Raji (cell line): ENCODE measurements around the gene CYTH4.

Source experiments
- POLR2A ChIP-seq: IDR thresholded peaks from 2 replicates; pipeline ENCODE4 v1.6.1; 2011; ENCODE audit warnings: low read depth, low read length, control low read depth; ENCODE audit not compliant: insufficient read depth

Gene CYTH4

DNA sequence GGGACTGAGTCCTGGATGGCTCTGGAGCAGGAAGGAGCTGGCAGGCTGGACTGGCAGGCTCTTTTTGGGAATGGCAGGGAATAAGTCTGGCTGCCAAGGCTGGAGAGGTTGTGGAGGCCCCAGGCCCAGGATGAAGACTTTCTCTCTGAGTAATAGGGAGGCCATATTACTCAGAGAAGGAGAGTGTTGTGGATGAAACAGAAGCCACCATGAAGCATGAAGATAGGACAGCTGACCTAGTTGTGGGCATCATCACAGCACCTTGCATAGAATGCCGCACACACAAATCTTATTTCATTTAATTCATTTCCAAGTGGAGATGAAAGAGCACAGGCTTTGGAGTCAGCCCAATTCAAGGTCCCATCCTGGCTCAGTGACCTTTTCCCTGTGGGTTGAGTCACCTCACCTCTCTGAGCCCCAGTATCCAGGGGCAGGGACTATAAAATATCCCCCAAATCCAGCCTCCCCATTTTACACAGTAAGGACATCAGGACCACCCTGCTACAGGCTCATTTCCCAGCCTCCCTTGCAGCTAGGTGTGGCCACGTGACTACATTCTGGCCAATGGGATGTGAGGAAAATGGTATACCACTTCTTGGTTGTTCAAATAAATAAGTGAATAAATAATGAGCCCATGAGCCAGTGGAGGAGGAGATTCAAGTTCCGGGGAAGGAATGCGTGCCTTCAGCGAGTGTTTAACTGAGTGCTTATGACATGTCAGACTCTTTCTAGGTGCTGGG lies 9.4 kb downstream of the CYTH4 start:
- TF ChIP-seq POLR2A = no peak

DNA sequence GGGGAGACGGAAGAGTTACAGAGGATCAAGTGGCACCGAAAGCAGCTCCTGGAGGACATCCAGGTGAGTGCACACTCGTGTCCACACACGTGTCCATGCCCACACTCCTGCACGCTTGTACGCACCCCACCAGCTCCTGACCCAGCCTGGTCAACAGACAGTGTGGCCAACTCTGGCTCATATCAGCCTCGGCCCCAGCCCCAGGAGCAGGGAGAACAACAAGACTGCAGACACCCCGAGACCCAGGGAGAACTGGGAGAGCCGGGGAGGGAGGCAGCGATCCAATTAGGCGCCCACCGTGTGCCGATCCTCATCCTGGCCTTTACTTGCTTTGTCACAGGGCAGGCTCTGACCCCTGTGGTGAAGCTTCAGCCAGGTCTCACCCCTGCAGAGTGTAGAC lies 10.3 kb downstream of the CYTH4 start:
- no peak for TF ChIP-seq POLR2A

DNA sequence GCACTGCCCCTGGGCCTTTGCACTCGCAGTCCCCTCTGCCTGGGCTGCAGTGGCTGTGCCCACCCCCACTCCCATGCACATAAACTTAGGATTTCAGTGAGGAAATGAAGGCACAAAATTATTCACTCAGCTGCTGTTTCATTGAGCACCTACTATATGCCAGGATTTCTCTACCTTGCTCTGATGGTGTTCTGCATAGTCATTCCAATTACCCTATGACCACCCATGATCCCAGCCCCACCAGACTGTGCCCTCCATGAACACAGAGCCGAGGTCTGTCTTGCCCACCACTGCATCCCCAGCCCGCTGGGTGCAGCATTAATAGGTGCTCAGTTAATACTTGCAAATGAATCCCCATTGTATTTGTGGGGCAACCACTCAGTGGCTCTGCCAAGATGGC lies 10.9 kb downstream of the CYTH4 start:
- TF ChIP-seq POLR2A = no peak

DNA sequence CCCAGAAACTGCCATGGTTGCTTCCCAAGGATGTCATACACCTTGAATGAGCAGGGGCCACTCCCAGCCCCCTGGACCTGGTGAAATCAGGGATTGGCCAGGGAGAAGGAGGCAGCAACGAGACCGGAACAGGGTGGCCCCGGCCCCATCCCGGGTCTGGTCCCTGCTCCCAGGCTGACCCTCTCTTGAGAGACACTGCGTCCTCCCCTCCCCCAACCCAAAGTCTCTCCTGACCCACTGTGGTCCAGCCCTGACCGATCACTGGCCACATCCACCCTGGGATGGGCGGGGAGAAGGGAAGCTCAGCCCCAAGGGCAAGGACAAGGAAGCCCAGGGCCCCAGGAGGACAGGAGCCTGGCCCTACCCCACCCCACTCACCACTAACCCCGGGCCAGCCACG lies 12.4 kb downstream of the CYTH4 start:
- TF ChIP-seq POLR2A = no peak

DNA sequence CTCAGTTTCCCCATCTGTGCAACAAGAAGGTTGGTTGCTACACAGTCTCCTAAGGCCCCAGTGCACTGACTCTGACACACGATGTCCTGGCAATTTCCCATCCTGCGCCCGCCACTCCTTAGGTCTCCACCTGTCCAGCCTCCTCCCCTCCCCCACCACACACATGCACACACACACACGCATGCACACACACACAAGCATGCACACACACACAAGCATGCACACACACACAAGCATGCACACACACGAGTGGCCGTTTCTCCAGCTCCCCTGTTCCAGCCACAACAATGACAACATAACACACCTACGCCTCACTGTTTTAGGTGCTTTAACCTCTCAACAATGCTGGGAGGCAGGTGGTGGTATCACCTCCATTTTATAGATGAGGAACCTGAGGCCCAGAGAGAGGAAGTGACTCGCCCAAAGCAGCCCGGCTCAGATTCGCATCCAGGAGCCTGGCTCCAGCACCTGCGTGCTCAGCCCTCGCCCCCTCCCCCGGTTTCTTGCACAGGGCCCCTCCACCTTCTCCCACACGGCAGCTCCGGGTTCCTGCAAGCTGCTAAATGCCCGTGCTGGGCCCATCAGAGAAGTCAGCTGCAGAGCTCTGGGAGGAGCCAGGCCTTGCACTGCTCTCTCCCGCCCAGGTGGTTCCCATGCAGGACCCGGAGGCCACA lies 13.0 kb downstream of the CYTH4 start:
- no peak for TF ChIP-seq POLR2A

DNA sequence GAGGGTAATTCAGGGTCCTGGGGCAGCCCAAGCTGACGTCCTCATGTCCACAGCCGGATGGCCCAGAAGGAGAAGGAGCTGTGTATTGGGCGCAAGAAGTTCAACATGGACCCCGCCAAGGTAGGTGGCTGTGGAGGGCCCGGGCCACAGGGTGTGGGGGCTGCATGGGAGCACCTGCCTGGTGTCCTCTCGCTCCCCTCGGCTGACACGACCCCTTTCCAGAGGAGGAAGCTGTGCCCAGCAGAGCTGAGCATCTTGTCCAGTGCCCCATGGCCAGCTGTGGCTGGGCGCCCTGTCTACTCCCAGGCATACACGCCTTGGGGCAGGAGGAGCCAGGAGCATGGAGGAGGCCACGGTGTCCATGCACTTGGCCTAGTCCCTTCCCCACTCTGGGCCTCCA lies 13.6 kb downstream of the CYTH4 start:
- no peak for TF ChIP-seq POLR2A

DNA sequence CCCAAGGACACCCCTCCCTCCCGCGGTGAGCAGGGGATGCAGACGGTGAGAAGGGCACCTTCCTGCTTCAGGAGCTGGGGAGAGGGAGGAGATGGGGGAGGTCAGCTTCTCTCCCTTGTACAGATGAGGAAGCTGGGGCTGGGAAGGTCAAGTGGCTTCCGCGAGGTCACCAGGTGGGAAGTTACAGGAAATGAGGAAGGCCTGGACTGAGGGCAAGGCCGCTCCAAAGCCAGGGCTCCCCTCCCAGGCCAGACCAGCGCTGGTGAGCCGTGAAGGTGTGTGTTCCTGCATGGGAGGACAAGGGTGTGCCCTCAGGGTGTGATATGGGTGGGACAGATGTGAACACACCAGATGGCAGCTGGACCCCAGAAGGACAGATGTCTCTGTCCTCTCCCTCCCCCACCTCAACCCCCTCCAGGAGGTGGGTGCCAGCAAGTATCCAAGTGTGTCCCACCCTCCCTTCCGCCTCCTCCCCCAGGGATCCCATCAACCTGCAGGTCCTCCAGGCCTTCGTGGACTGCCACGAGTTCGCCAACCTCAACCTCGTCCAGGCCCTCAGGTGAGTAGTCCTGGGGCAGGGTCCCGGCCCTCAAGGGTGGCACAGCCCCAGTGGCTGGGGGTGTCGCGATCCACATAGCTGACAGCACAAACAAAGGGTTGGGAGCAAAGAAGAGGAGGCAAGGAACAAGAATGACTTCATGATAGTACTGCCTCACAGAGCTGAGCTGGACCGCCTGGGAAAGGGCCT lies 16.6 kb downstream of the CYTH4 start:
- no peak for TF ChIP-seq POLR2A

DNA sequence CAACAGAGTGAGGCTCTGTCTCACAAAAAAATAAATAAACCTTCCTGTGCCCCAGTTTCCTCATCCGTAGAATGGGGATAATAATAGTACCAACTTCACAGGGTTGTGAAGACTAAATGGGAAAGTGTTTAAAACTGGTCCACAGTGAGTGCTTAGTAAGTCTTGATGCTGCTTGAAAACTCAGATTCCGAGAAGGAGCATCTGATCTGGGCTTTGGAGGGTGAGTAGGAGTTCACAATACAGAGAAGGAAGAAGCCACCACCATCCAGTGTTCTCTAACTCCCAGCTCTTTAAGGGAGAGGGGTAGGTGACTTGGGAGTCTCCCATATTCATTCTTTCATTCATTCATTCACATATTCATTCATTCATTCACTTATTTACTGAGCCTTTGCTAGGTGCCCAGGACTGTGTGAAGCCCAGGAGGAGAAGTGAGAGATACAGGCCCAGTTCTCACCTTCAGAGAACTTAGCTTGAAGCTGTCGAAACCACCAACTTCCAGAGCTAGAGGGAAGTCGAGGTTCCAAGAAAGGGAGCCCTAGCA lies 17.7 kb downstream of the CYTH4 start:
- TF ChIP-seq POLR2A = no peak

DNA sequence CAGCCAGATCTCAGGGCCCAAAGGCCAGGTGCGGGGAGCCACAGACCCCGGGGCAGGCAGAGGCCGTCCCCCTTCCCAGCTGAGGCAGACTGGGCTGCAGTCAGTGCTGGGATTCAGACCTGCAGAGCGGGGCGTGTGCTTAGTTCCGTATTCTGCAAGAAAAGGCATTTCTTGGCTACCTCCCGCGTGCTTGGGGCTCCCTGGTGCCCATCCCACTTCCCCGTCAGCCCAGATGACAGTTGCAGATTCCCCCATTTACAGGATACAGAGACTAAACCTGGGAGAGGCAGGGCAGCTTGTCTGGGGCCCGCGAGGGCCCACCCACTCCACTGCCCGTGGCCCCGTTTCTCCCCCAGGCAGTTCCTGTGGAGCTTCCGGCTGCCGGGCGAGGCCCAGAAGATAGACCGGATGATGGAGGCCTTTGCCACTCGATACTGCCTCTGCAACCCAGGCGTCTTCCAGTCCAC lies 18.3 kb downstream of the CYTH4 start:
- TF ChIP-seq POLR2A = no peak

DNA sequence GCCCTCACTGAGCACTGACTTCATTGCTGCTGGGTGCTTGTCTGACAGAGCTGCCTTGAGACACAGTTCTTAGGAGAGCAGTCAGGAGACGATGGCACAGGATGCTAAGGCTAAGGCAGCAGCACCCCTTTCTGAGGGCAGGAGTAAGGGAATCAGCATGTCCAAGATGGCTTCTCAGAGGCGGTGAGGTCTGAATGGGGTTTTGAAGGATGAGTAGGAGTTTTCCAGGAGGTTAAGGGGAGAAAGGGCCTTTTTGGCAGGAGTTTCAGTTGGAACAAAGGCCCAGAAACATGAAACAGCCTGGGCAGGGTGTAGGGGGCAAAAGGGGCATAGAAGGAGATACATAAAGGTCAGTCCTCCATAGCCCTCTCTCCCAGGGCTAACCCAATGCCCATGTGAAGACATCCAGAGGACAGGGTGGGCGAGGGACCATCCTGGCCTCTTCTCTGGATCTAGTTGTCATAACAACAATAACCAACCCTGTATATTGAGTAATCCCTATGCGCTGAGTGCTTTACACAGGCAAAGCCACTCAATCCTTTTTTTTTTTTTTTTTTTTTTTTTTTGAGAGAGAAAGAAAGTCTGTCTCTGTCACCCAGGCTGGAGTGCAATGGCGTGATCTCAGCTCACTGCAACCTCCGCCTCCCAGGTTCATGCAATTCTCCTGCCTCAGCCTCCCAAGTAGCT lies 19.0 kb downstream of the CYTH4 start:
- no peak for TF ChIP-seq POLR2A

DNA sequence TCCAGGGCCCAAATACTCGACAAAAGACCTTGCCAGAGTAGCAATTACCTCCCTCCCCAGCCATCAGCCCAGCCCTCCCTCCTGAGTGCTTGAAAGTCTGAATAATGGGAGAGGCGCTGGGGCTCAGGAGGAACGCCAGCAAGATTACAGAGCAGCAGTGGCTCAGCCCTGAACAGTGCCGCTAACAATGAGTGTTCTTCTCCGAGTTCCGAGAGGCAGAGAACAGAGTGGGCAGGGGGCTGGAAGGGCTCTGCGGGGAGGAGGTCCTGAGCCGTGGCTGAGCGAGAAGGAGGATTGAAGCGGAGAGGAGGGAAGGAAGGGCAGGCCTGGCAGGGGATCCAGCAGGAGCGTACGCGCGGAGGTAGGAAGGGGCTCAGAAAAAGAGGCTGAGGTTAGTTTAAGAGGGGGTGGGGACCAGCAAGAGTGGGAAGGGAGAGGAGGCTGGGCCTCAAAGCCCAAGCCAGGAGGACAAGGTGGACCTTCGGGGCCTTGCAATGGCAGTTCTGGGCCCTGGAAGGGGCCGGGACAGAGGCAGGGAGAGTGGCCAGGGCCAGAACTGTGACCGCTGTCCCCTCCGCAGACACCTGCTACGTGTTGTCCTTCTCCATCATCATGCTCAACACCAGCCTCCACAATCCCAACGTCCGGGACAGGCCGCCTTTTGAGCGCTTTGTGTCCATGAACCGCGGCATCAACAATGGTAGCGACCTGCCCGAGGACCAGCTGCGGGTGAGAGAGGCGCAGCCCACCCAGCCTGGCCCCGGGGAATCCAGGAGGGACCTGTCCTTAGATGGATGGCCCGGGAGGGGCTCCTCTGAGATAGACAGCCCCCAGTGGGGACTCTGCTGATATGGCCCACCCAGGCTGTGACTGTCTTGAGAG lies 20.6 kb downstream of the CYTH4 start:
- TF ChIP-seq POLR2A = no peak

DNA sequence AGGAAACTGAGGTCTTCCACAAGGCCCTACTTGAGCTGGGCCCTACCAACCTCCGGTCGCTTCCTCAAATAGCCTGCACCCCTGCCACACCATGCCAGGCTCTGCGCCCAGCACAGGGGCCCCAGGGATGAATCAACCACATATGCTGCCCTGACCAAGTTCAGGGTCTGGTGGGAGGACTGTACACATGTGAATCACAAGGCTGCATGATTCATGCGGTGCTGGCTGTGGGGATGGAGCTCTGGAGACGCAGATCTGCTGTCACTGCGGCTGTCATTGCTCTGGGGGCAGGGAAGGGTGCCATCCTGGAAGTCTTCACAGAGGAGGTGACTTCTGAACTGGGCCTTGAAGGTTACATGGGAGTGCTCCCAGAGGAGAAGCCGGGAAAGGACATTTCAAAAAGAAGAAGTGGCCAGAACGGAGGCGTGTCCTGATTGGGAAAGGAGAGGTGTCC lies 21.5 kb downstream of the CYTH4 start:
- TF ChIP-seq POLR2A = no peak

DNA sequence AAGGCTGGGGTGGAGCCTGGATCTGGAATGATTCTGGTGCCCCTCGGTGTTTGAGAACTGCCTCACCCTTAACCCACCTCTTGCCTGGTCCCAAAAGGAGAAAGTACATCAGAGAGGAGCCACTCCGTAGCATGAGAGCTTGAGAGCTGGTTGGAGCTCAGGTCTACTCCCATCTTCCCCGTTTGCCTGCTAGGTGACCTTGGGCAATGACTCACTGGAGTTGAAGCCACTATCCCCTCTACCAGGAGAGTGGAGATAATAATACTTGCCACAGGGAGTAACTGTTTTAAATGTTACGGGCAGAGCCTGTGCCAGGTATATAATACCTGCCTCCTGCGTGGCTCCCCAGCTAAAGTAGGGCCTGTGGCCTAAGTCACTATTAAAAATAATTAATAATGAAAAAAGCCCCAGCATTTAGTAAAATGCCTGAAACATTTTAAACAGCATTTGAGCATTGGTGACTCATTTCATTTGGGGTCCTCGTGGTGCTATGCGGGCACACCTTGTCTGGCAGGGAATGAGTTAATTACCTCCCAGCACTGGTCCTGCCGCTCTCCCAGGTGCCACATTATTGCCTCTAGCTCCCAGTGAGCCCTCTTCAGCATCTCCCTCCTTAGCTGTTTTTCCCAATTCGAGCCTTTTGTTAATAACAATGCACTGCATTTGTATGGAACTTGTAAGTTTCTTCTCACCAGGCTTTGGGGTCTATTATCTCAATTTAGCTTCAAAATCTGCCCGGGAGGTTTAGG lies 22.5 kb downstream of the CYTH4 start:
- TF ChIP-seq POLR2A = no peak

DNA sequence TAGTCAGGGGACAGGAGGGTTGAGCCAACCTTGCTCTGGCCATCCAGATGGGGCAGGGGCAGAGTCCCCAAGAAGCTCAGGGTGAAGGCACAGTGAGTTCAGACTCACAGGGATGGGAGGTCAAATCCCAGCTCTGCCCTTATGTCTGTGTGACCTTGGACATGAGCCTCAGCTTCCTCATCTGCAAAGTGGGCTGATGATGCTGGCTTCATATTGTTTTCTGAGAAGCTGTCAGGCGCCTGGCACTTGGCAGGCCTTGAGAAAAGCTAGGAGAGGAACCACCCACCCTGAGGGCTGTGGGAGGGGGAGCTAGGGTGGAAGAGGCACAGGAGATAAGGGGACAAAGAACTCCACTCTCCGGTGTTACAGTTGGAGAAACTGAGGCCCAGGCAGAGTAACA lies 23.6 kb downstream of the CYTH4 start:
- TF ChIP-seq POLR2A = no peak

DNA sequence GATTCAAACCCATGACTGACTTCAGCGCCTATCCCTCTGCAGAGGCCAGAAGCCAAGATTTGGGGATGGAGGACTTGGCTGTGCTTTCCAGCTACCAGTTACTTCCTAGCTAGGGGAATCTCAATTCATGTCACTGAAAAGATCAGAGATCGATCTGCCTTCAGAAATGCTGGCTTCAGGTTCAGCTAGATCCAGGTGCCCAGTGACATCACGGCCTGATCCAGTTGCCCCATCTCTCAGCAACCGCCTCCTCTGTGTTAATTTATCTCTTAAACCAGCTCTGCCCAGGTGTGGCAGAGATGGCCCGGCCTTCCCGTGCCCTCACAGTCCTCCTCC lies 24.2 kb downstream of the CYTH4 start:
- TF ChIP-seq POLR2A = no peak
